A549 (cell line): Measurements from ENCODE around the gene TCF12. TPM values are rescaled to one million over a fixed set of nuclear protein-coding genes. Genes with fewer than 3 reads are reported as not detected.

Source experiments
- ATAC-seq, 2 experiments: fragments of 200-7000 bp in 1 of 2; fragments of >200 bp in 1 of 2; cut with Nextera tagmentation in 1 of 2; cut with Tn5 transposase in 1 of 2; 3 replicates each; pipeline versions ENCODE4 v1.8.0 to v1.9.1; 2018 to 2020; ENCODE audit warnings: mild to moderate bottlenecking in 1 of 2, moderate library complexity in 1 of 2
- CTCF ChIA-PET: fragments of 300-600 bp; sonication (Branson Sonifier 250); formaldehyde crosslinking; extraction: SDS; loops from one replicate; lab custom pipeline; 2021; ENCODE audit warnings: antibody characterized with exemption, inconsistent platforms; lab: Yijun Ruan, JAX
- POLR2A ChIA-PET: fragments of 350-600 bp; formaldehyde crosslinking; extraction: SDS; loops from one replicate; lab custom pipeline; 2021; ENCODE audit warnings: antibody characterized with exemption, inconsistent platforms; lab: Yijun Ruan, JAX
- DNase-seq, 2 experiments: peaks; one replicate each; pipeline versions ENCODE4 v3.0.0 to v3.0.0-alpha.2; 2011 to 2016; ENCODE audit warnings: low read depth in 1 of 2, low spot score in 1 of 2
- FAIRE-seq: peaks from 2 replicates; lab custom pipeline; 2011; peaks lifted over from hg19 to GRCh38; lab: Jason Lieb, UNC
- H3K27ac ChIP-seq, 2 experiments: fragments of >200 bp; sonication (Bioruptor Twin); formaldehyde crosslinking; 3 replicates each; pipeline ENCODE4 v1.5.1; 2016 to 2017
- H3K4me1 ChIP-seq: fragments of >200 bp; sonication (Bioruptor Twin); formaldehyde crosslinking; 3 replicates; pipeline ENCODE4 v1.6.1; 2016
- H3K4me2 ChIP-seq: fragments of >200 bp; sonication (Bioruptor Twin); formaldehyde crosslinking; 3 replicates; pipeline ENCODE4 v1.6.1; 2016
- H3K4me3 ChIP-seq: fragments of >200 bp; sonication (Bioruptor Twin); formaldehyde crosslinking; 3 replicates; pipeline ENCODE4 v1.5.1; 2016
- H3K9me3 ChIP-seq: fragments of >200 bp; sonication (Bioruptor Twin); formaldehyde crosslinking; 3 replicates; pipeline ENCODE4 v1.6.1; 2016
- BCL3 ChIP-seq: fragments of >200 bp; sonication (Bioruptor Twin); formaldehyde crosslinking; IDR thresholded peaks from 3 replicates; pipeline ENCODE4 v1.6.1; 2016
- BHLHE40 ChIP-seq: IDR thresholded peaks from 2 replicates; pipeline ENCODE4 v1.6.1; 2012; ENCODE audit warnings: low read depth, low read length, inconsistent platforms
- FOSB ChIP-seq: fragments of 250-450 bp; sonication (Bioruptor Pico); IDR thresholded peaks from 2 replicates; pipeline ENCODE4 v1.5.0; 2020; ENCODE audit warnings: mild to moderate bottlenecking, moderate library complexity
- FOSL2 ChIP-seq, 2 experiments: fragments of 450-650 bp in 1 of 2; fragments of >200 bp in 1 of 2; sonication (Bioruptor Twin) in 1 of 2; formaldehyde crosslinking; IDR thresholded peaks; 2 replicates each; pipeline versions ENCODE4 v1.5.0 to v1.6.1; 2016 to 2020; ENCODE audit warnings: mild to moderate bottlenecking in 1 of 2, moderate library complexity in 1 of 2
- HDAC2 ChIP-seq: fragments of 200-600 bp; sonication (generic); IDR thresholded peaks from 2 replicates; pipeline ENCODE4 v1.6.1; 2016
- HEYL ChIP-seq: fragments of 250-450 bp; sonication (Bioruptor Pico); IDR thresholded peaks from 2 replicates; pipeline ENCODE4 v1.8.0; 2021; ENCODE audit warnings: mild to moderate bottlenecking, moderate library complexity
- HOXB5 ChIP-seq: fragments of 250-450 bp; sonication (Bioruptor Pico); IDR thresholded peaks from 2 replicates; pipeline ENCODE4 v1.5.0; 2020; ENCODE audit warnings: mild to moderate bottlenecking, moderate library complexity
- KDM1A ChIP-seq: fragments of 200-600 bp; sonication (generic); IDR thresholded peaks from 2 replicates; pipeline ENCODE4 v1.6.1; 2016; ENCODE audit warnings: low read depth, mild to moderate bottlenecking
- KDM5A ChIP-seq: fragments of 200-600 bp; sonication (generic); IDR thresholded peaks from 2 replicates; pipeline ENCODE4 v1.6.1; 2016; ENCODE audit warnings: antibody characterized with exemption, mild to moderate bottlenecking
- MAZ ChIP-seq: fragments of 150-350 bp; IDR thresholded peaks from 2 replicates; pipeline ENCODE4 v1.6.1; 2014; ENCODE audit warnings: antibody characterized with exemption, low read depth, low read length, borderline replicate concordance
- PBX3 ChIP-seq: IDR thresholded peaks from 2 replicates; pipeline ENCODE4 v1.6.1; 2012
- PHF8 ChIP-seq: fragments of 200-600 bp; sonication (generic); IDR thresholded peaks from 2 replicates; pipeline ENCODE4 v1.6.1; 2016; ENCODE audit warnings: low read depth, mild to moderate bottlenecking, antibody characterized with exemption, moderate library complexity, borderline replicate concordance
- RCOR1 ChIP-seq: fragments of 150-350 bp; IDR thresholded peaks from 2 replicates; pipeline ENCODE4 v1.6.1; 2014; ENCODE audit warnings: antibody characterized with exemption, low read length, low read depth
- REST ChIP-seq: fragments of 200-600 bp; sonication (generic); IDR thresholded peaks from 2 replicates; pipeline ENCODE4 v1.6.1; 2016; ENCODE audit warnings: antibody characterized with exemption, mild to moderate bottlenecking, moderate library complexity
- RNF2 ChIP-seq: fragments of 200-600 bp; sonication (generic); IDR thresholded peaks from 2 replicates; pipeline ENCODE4 v1.6.1; 2016; ENCODE audit warnings: low read depth, mild to moderate bottlenecking, antibody characterized with exemption, moderate library complexity, borderline replicate concordance
- SMC3 ChIP-seq: fragments of >200 bp; sonication (Bioruptor Twin); formaldehyde crosslinking; IDR thresholded peaks from 3 replicates; pipeline ENCODE4 v1.6.1; 2018; ENCODE audit warnings: inconsistent platforms
- SREBF2 ChIP-seq: fragments of 450-650 bp; IDR thresholded peaks from 2 replicates; pipeline ENCODE4 v1.6.1; 2014; ENCODE audit warnings: mild to moderate bottlenecking, moderate library complexity
- TP53 ChIP-seq: fragments of 250-450 bp; sonication (Bioruptor Pico); IDR thresholded peaks from 2 replicates; pipeline ENCODE4 v1.5.0; 2021; ENCODE audit warnings: mild to moderate bottlenecking, moderate library complexity
- ZC3H11A ChIP-seq: fragments of 450-650 bp; IDR thresholded peaks from 2 replicates; pipeline ENCODE4 v1.6.1; 2014; ENCODE audit warnings: antibody characterized with exemption, mild to moderate bottlenecking
- ZFP36 ChIP-seq: fragments of 450-650 bp; IDR thresholded peaks from 2 replicates; pipeline ENCODE4 v1.6.1; 2014; ENCODE audit warnings: borderline replicate concordance; ENCODE audit not compliant: partially characterized antibody
- ZNF302 ChIP-seq: fragments of 250-450 bp; sonication (Bioruptor Pico); IDR thresholded peaks from 2 replicates; pipeline ENCODE4 v1.9.0; 2021; ENCODE audit warnings: inconsistent platforms, mild to moderate bottlenecking, moderate library complexity
- WGBS: methylation state at CpG from one replicate; pipeline ENCODE4 v1.1.6; 2017; ENCODE audit errors: missing lambda C conversion rate; 5-methylcytosine and 5-hydroxymethylcytosine counted together
- polyA plus RNA-seq, 4 experiments: library from polyadenylated mRNA; depleted of rRNA in 3 of 4; stranded (reverse); fragments of >200 nt; fragmentation: RNase III in 1 of 4; extraction: RNeasy Plus Mini Kit Qiagen cat#74134 plus additional on column Dnase treatment in 1 of 4; gene quantifications; 2 replicates in 3 of 4; 3 replicates in 1 of 4; pipeline ENCODE4 v1.2.3, GENCODE V29; 2011 to 2017

TCF12 gene
- polyA plus RNA-seq, 2 of the 4 experiments (the other 2 are of a cell fraction): 36.3 to 121 TPM

- no peak overlapping the region for H3K27ac ChIP-seq
- H3K4me1 ChIP-seq: no peaks in the 10 kb centered on the region
- DNase-seq: no peak
- WGBS: 84% methylated on average over 2 of the region's 2 CpGs
- POLR2A ChIA-PET: no interaction called here
- H3K4me2 ChIP-seq: no peak overlapping the region
- H3K9me3 ChIP-seq: no peaks in the 10 kb centered on the region
- H3K4me3 ChIP-seq: no peak overlapping the region
- TF ChIP-seq HEYL (CRISPR knock-in tag) (no peak), ZNF302 (CRISPR knock-in tag) (no peak), RNF2 (no peak), FOSB (CRISPR knock-in tag) (no peak), ZFP36 (no peak), KDM5A (no peak), SMC3 (no peak), FOSL2 (IDR thresholded peaks at IDR 0.05) (no peak), FOSL2 (CRISPR knock-in tag; IDR thresholded peaks at IDR 0.05) (no peak), BCL3 (no peak), RCOR1 (no peak), BHLHE40 (no peak), KDM1A (no peak), PHF8 (no peak), HDAC2 (no peak), HOXB5 (no peak), PBX3 (no peak), MAZ (no peak), ZC3H11A (no peak)
- FAIRE-seq: no peak
- CTCF ChIA-PET: interaction anchor here (0.6 to 1.6 kb wide), 4 partner anchors 13 to 200 kb away, joined by 3 to 5 read pairs (median 3); no protein-coding TSS in a partner anchor
- ATAC-seq: no peak
Observed at GRCh38 chr15:57091636-57092035, 173.2 kb downstream of the TCF12 start.

- FAIRE-seq: no peak
- CTCF ChIA-PET: interaction anchor here (0.7 to 1.6 kb wide), 2 partner anchors 14 to 121 kb away, joined by 3 to 5 read pairs; no protein-coding TSS in a partner anchor
Observed at GRCh38 chr15:57092252-57092651, 173.8 kb downstream of the TCF12 start.

More at GRCh38 chr15:57092252-57092651, 173.8 kb downstream of the TCF12 start:
- no peak for DNase-seq
- ATAC-seq: no peak
- Histone ChIP-seq H3K4me1 (no peaks in the 10 kb centered on the region), H3K9me3 (no peaks in the 10 kb centered on the region), H3K4me2 (no peak overlapping the region), H3K27ac (no peak overlapping the region), H3K4me3 (no peak overlapping the region)
- POLR2A ChIA-PET: no interaction called here
- TF ChIP-seq TP53 (no peak), PBX3 (no peak), REST (no peak), BCL3 (no peak), RCOR1 (no peak), SREBF2 (no peak)
